Prostate gland (tissue), 2 donors: Measurements from ENCODE around the gene SEMA4C.

ENCODE experiments used
- POLR2A ChIP-seq: fragments of 450-650 bp; IDR thresholded peaks from one replicate; pipeline ENCODE4 v1.6.1; 2016; ENCODE audit warnings: antibody characterized with exemption, mild to moderate bottlenecking
- POLR2AphosphoS5 ChIP-seq: sonication (generic); formaldehyde crosslinking; IDR thresholded peaks from one replicate; pipeline ENCODE4 v1.6.1; 2017; ENCODE audit warnings: antibody characterized with exemption
- TF ChIP-seq, protein P1 (sequence below), 4 experiments: fragments of 200-600 bp in 2 of 4; fragments of 450-650 bp in 2 of 4; sonication (generic) in 2 of 4; IDR thresholded peaks; 1 replicate in 3 of 4; 2 replicates in 1 of 4; pipeline ENCODE4 v1.5.1; 2016 to 2019; ENCODE audit warnings: antibody characterized with exemption in 4 of 4, mild to moderate bottlenecking in 2 of 4, moderate library complexity in 2 of 4

DNA sequence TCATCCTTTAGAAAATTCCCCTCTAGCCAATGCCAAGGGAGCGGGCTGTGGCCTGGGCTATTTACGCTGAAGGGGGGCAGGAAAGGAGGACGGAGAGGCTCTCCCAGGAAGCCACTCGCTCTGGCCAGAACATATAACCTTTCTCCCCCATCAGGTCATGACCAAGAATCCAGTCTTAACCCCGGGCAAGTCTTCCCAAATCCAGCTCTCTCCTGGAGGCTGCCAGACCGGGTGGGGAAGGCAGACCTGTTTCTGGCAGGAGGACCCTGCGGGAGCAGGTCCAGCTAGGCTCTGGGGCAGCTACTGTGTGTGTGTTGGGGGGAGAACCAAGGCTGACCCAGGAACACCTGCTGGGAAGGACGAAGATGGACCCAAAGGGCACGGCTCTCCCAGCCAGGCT is 13.4 kb upstream of the SEMA4C start:
- TF ChIP-seq POLR2AphosphoS5 (no peak), POLR2A (no peak)
- TF ChIP-seq, protein P1, sequence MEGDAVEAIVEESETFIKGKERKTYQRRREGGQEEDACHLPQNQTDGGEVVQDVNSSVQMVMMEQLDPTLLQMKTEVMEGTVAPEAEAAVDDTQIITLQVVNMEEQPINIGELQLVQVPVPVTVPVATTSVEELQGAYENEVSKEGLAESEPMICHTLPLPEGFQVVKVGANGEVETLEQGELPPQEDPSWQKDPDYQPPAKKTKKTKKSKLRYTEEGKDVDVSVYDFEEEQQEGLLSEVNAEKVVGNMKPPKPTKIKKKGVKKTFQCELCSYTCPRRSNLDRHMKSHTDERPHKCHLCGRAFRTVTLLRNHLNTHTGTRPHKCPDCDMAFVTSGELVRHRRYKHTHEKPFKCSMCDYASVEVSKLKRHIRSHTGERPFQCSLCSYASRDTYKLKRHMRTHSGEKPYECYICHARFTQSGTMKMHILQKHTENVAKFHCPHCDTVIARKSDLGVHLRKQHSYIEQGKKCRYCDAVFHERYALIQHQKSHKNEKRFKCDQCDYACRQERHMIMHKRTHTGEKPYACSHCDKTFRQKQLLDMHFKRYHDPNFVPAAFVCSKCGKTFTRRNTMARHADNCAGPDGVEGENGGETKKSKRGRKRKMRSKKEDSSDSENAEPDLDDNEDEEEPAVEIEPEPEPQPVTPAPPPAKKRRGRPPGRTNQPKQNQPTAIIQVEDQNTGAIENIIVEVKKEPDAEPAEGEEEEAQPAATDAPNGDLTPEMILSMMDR (IDR thresholded peaks at IDR 0.05), result no peak
